Prostate gland (tissue), 2 donors: ENCODE data around the gene SGCD.

Source experiments
- POLR2A ChIP-seq: fragments of 450-650 bp; IDR thresholded peaks from one replicate; pipeline ENCODE4 v1.6.1; 2016; ENCODE audit warnings: antibody characterized with exemption, mild to moderate bottlenecking
- POLR2AphosphoS5 ChIP-seq: sonication (generic); formaldehyde crosslinking; IDR thresholded peaks from one replicate; pipeline ENCODE4 v1.6.1; 2017; ENCODE audit warnings: antibody characterized with exemption
- TF ChIP-seq, protein P1 (sequence below), 4 experiments: fragments of 200-600 bp in 2 of 4; fragments of 450-650 bp in 2 of 4; sonication (generic) in 2 of 4; IDR thresholded peaks; 1 replicate in 3 of 4; 2 replicates in 1 of 4; pipeline ENCODE4 v1.5.1; 2016 to 2019; ENCODE audit warnings: antibody characterized with exemption in 4 of 4, mild to moderate bottlenecking in 2 of 4, moderate library complexity in 2 of 4

GRCh38 chr5:156581725-156582124 is 254.8 kb downstream of the SGCD start:
- TF ChIP-seq, protein P1, sequence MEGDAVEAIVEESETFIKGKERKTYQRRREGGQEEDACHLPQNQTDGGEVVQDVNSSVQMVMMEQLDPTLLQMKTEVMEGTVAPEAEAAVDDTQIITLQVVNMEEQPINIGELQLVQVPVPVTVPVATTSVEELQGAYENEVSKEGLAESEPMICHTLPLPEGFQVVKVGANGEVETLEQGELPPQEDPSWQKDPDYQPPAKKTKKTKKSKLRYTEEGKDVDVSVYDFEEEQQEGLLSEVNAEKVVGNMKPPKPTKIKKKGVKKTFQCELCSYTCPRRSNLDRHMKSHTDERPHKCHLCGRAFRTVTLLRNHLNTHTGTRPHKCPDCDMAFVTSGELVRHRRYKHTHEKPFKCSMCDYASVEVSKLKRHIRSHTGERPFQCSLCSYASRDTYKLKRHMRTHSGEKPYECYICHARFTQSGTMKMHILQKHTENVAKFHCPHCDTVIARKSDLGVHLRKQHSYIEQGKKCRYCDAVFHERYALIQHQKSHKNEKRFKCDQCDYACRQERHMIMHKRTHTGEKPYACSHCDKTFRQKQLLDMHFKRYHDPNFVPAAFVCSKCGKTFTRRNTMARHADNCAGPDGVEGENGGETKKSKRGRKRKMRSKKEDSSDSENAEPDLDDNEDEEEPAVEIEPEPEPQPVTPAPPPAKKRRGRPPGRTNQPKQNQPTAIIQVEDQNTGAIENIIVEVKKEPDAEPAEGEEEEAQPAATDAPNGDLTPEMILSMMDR (IDR thresholded peaks at IDR 0.05) = no peak
- no peak for TF ChIP-seq POLR2AphosphoS5
- no peak for TF ChIP-seq POLR2A
